Lower leg skin (tissue), 3 donors: ENCODE measurements around the gene ZNF732.

Experiments used
- CTCF ChIP-seq, 3 donors: fragments of 450-650 bp; IDR thresholded peaks; one replicate each; pipeline ENCODE4 v1.5.1; 2016; ENCODE audit warnings: antibody characterized with exemption in 3 of 3, mild to moderate bottlenecking in 3 of 3, moderate library complexity in 2 of 3
- POLR2A ChIP-seq, 2 donors: fragments of 450-650 bp; IDR thresholded peaks; one replicate each; pipeline ENCODE4 v1.6.1; 2016 to 2017; ENCODE audit warnings: antibody characterized with exemption in 2 of 2, mild to moderate bottlenecking in 1 of 2, moderate library complexity in 1 of 2

DNA sequence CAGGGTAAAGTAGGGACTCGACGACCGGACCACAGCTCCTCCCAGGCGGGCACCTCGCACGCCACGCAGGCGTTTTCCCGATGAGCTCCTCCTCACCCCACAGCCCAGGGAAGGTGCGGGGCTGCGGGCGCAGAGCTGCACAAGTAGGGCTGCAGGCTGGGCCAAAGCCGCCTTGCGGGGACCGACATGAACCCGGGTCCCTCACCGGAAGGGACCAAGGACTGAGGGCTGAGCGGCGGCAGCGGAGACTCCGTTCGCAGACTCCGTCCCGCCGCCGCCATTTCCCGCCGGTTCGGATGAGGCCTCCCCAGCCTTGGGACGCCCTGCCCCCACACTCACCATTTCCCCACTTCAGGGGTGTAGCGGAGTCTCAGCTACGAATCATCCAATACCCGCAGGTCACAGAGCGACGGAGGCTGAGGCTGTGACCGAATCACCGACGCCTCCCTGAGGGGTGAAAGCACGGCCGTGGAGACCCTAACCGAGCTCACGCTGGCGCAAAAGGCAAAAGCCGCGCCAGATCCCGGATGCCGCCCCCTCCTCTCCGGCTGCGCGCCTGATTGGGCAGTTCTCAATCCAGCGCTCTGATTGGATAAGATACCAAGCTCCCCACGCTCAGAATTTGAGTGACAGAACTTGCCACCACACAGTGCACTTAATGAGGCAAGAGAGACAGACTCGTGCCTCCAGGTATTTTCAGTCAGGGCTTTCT, at the start of gene ZNF732:
- TF ChIP-seq POLR2A (IDR thresholded peaks at IDR 0.05): no peak
- no peak for TF ChIP-seq CTCF (IDR thresholded peaks at IDR 0.05)
